SK-N-SH treated with all-trans-retinoic acid at 6 μM for 48 hours (cell line): ENCODE data around the gene CDCA8.

ENCODE experiments used
- ATAC-seq: fragments of 200-7000 bp; cut with Tn5 transposase; 3 replicates; pipeline ENCODE4 v1.9.1; 2020; ENCODE audit warnings: mild to moderate bottlenecking, moderate library complexity
- ARNTL ChIP-seq: fragments of 450-650 bp; formaldehyde crosslinking; IDR thresholded peaks from 2 replicates; pipeline ENCODE4 v1.5.0; 2020; ENCODE audit warnings: low read depth, mild to moderate bottlenecking, moderate library complexity, borderline replicate concordance
- BACH2 ChIP-seq: fragments of 250-450 bp; sonication (Bioruptor Pico); IDR thresholded peaks from 2 replicates; pipeline ENCODE4 v1.9.0; 2021; ENCODE audit warnings: mild to moderate bottlenecking, borderline replicate concordance
- CREB5 ChIP-seq: fragments of 250-450 bp; sonication (Bioruptor Pico); IDR thresholded peaks from 2 replicates; pipeline ENCODE4 v1.5.1; 2020; ENCODE audit warnings: low read depth, mild to moderate bottlenecking, moderate library complexity
- CSDC2 ChIP-seq: fragments of 250-450 bp; sonication (Bioruptor Pico); IDR thresholded peaks from 2 replicates; pipeline ENCODE4 v1.5.0; 2020; ENCODE audit warnings: mild to moderate bottlenecking, moderate library complexity
- ESRRG ChIP-seq: fragments of 250-450 bp; sonication (Bioruptor Pico); IDR thresholded peaks from 2 replicates; pipeline ENCODE4 v1.6.1; 2021; ENCODE audit warnings: mild to moderate bottlenecking
- GLIS3 ChIP-seq: fragments of 250-450 bp; sonication (Bioruptor Pico); IDR thresholded peaks from 2 replicates; pipeline ENCODE4 v1.5.0; 2020; ENCODE audit warnings: mild to moderate bottlenecking, moderate library complexity
- PATZ1 ChIP-seq: fragments of 250-450 bp; sonication (Bioruptor Pico); IDR thresholded peaks from 2 replicates; pipeline ENCODE4 v1.8.0; 2020; ENCODE audit warnings: mild to moderate bottlenecking, moderate library complexity, borderline replicate concordance
- POU6F1 ChIP-seq: fragments of 250-450 bp; sonication (Bioruptor Pico); IDR thresholded peaks from 2 replicates; pipeline ENCODE4 v1.8.0; 2021; ENCODE audit warnings: low read depth, mild to moderate bottlenecking, moderate library complexity, borderline replicate concordance
- PPARA ChIP-seq: fragments of 250-450 bp; sonication (Bioruptor Pico); IDR thresholded peaks from 2 replicates; pipeline ENCODE4 v1.5.0; 2020; ENCODE audit warnings: mild to moderate bottlenecking, borderline replicate concordance
- SNAI2 ChIP-seq: fragments of 250-450 bp; sonication (Bioruptor Pico); IDR thresholded peaks from 2 replicates; pipeline ENCODE4 v1.5.0; 2020; ENCODE audit warnings: mild to moderate bottlenecking, moderate library complexity
- TCF4 ChIP-seq: fragments of 250-450 bp; sonication (Bioruptor Pico); IDR thresholded peaks from 2 replicates; pipeline ENCODE4 v1.8.0; 2021; ENCODE audit warnings: mild to moderate bottlenecking, moderate library complexity, borderline replicate concordance
- TOX ChIP-seq: fragments of 250-450 bp; sonication (Bioruptor Pico); IDR thresholded peaks from 2 replicates; pipeline ENCODE4 v1.8.0; 2021; ENCODE audit warnings: mild to moderate bottlenecking, moderate library complexity, borderline replicate concordance
- ZC3H10 ChIP-seq: fragments of 250-450 bp; sonication (Bioruptor Pico); IDR thresholded peaks from 2 replicates; pipeline ENCODE4 v1.5.1; 2021; ENCODE audit warnings: mild to moderate bottlenecking, moderate library complexity
- ZFP3 ChIP-seq: fragments of 250-450 bp; sonication (Bioruptor Pico); IDR thresholded peaks from 2 replicates; pipeline ENCODE4 v1.5.0; 2020; ENCODE audit warnings: mild to moderate bottlenecking, moderate library complexity
- ZFP30 ChIP-seq: fragments of 450-650 bp; formaldehyde crosslinking; IDR thresholded peaks from 2 replicates; pipeline ENCODE4 v1.5.0; 2022; ENCODE audit warnings: mild to moderate bottlenecking, moderate library complexity
- ZNF565 ChIP-seq: fragments of 450-650 bp; formaldehyde crosslinking; conservative IDR thresholded peaks from 2 replicates; pipeline ENCODE4 v1.5.0; 2020; ENCODE audit warnings: low read depth, mild to moderate bottlenecking, moderate library complexity
- ZNF8 ChIP-seq: fragments of 450-650 bp; formaldehyde crosslinking; IDR thresholded peaks from 2 replicates; pipeline ENCODE4 v1.5.0; 2020; ENCODE audit warnings: mild to moderate bottlenecking, moderate library complexity
- TF ChIP-seq, protein P1 (sequence below): fragments of 250-450 bp; sonication (Bioruptor Pico); IDR thresholded peaks from 2 replicates; pipeline ENCODE4 v1.5.1; 2021; ENCODE audit warnings: mild to moderate bottlenecking, moderate library complexity

The CDCA8 gene

DNA sequence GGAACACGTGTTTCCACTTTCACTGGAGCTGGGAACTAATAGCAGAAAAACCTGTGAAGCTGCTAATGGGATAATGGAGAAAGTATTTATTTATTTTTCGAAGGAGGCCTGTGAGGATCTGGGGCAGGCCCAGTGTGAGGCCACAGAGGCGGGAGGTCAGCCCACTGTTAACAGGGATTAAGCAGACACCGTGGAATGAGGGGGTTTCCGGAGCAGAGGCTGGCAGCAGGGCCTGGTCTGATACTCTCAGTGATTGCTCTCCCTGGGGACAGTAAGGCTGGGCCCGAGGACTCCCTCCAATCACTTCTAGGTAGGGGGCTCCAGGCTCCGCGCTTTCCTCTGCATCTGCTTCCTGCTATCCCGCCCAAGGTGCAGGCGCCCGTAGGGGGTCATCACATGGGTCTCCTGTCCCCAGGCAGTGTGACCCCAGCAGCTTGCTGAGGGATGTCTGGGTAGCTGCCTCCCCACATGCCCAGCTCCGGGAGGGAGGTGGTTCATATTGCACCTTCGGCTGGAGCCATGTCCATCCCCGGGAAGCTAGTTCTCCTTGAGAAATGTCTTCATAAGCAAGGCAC, 28.8 kb upstream of the CDCA8 start:
- no peak for ATAC-seq
- TF ChIP-seq PPARA (CRISPR knock-in tag) (no peak), ZNF565 (CRISPR knock-in tag) (no peak), ZC3H10 (CRISPR knock-in tag) (no peak), TCF4 (CRISPR knock-in tag) (no peak), BACH2 (CRISPR knock-in tag) (no peak), ARNTL (CRISPR knock-in tag) (no peak), ZFP3 (CRISPR knock-in tag) (no peak), ZNF8 (CRISPR knock-in tag) (no peak), CSDC2 (no peak), TOX (CRISPR knock-in tag) (no peak), GLIS3 (CRISPR knock-in tag) (no peak), ESRRG (CRISPR knock-in tag) (no peak)
- TF ChIP-seq, protein P1, sequence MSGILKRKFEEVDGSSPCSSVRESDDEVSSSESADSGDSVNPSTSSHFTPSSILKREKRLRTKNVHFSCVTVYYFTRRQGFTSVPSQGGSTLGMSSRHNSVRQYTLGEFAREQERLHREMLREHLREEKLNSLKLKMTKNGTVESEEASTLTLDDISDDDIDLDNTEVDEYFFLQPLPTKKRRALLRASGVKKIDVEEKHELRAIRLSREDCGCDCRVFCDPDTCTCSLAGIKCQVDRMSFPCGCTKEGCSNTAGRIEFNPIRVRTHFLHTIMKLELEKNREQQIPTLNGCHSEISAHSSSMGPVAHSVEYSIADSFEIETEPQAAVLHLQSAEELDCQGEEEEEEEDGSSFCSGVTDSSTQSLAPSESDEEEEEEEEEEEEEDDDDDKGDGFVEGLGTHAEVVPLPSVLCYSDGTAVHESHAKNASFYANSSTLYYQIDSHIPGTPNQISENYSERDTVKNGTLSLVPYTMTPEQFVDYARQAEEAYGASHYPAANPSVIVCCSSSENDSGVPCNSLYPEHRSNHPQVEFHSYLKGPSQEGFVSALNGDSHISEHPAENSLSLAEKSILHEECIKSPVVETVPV (CRISPR knock-in tag) = no peak

GRCh38 chr1:37666241-37666867, 26.0 kb upstream of the CDCA8 start:
- TF ChIP-seq TCF4 (CRISPR knock-in tag) = no peak
- TF ChIP-seq BACH2 (CRISPR knock-in tag) = no peak
- no peak for TF ChIP-seq ZNF8 (CRISPR knock-in tag)
- no peak for TF ChIP-seq CSDC2
- TF ChIP-seq CREB5 (CRISPR knock-in tag) = no peak
- no peak for TF ChIP-seq PATZ1 (CRISPR knock-in tag)
- no peak for TF ChIP-seq POU6F1
- TF ChIP-seq ARNTL (CRISPR knock-in tag) = no peak

GRCh38 chr1:37667023-37667671, 25.2 kb upstream of the CDCA8 start:
- peak; percentile 34 for ATAC-seq
- TF ChIP-seq SNAI2 (CRISPR knock-in tag) (no peak), ZNF8 (CRISPR knock-in tag) (no peak), POU6F1 (no peak), ZFP30 (CRISPR knock-in tag) (no peak), PATZ1 (CRISPR knock-in tag) (no peak), BACH2 (CRISPR knock-in tag) (no peak), GLIS3 (CRISPR knock-in tag) (no peak)

More at GRCh38 chr1:37666241-37666867, 26.0 kb upstream of the CDCA8 start:
- no peak for ATAC-seq
